ENCODE measurements around the gene RPS21. TPM values are rescaled to one million over a fixed set of nuclear protein-coding genes. Genes with fewer than 3 reads are reported as not detected.
"Not testable (repeated sequence)": the region's sequence is repeated elsewhere in the genome, so short reads cannot be mapped to it uniquely, and the experiment has no call there.

RPS21 gene
- total RNA-seq, 1 experiment from 2014 or later, result 2,013 TPM

GRCh38 chr20:62372042-62372993 lies 14.6 kb upstream of the RPS21 start:
- DNase-seq (ENCODE audit: low read depth), result no peak
- in situ Hi-C loops (cut with HindIII; ENCODE audit: low pct_unique_long_range_greater_than_20kb, low sequenced_read_pairs), result no loop called here

DNA sequence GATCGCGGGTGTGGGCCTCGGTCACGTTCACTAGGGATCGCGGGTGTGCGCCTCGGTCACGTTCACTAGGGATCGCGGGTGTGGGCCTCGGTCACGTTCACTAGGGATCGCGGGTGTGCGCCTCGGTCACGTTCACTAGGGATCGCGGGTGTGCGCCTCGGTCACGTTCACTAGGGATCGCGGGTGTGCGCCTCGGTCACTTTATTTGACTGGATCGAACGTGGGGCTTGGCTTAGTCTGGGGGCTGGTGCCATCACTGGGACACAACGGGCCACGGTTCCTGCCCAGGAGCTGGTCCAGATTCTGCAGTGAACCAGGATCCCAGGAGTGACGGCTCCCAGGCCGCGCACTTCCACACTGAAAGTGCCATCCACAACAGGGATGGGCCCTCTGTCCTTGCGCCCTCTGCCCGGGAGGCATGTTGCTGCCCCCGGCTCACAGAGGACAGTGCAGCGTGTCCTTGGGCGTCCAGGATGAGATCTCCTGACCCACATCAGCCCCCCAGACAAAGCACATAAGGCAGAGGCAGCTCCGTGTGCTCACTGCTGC lies 13.2 kb upstream of the RPS21 start:
- in situ Hi-C loops (cut with HindIII; ENCODE audit: low pct_unique_long_range_greater_than_20kb, low sequenced_read_pairs); DNase-seq (ENCODE audit: low read depth): not testable (repeated sequence)

- in situ Hi-C loops (cut with HindIII; ENCODE audit: low pct_unique_long_range_greater_than_20kb, low sequenced_read_pairs), result no loop called here
- no peak for DNase-seq (ENCODE audit: low read depth)
Measured at GRCh38 chr20:62374331-62375152, 12.4 kb upstream of the RPS21 start.

- in situ Hi-C loops (cut with HindIII; ENCODE audit: low pct_unique_long_range_greater_than_20kb, low sequenced_read_pairs), result no loop called here
- DNase-seq (ENCODE audit: low read depth), result no peak
Measured at GRCh38 chr20:62376112-62377063, 10.5 kb upstream of the RPS21 start.

DNA sequence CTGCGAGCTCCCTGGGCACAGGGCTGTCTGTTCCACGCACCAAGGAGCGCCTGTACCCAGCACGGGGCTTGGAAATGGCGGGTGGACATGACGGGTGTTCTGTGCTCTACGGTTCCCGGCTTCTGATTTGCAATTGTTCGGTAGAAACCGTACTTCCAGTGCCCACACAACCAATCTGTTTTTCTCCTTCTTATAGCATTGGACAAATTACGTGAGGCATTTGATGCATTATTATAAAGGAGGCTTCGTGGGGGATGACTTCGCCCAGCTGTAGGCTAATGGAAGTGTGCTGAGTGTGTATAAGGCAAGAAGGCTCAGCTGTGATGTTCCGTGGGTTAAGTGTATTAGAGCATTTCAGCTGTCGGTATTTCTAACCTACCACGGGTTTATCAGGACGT lies 9.8 kb upstream of the RPS21 start:
- no peak for DNase-seq (ENCODE audit: low read depth)
- in situ Hi-C loops (cut with HindIII; ENCODE audit: low pct_unique_long_range_greater_than_20kb, low sequenced_read_pairs), result no loop called here

GRCh38 chr20:62377615-62378178 lies 9.2 kb upstream of the RPS21 start:
- in situ Hi-C loops (cut with HindIII; ENCODE audit: low pct_unique_long_range_greater_than_20kb, low sequenced_read_pairs), result no loop called here
- DNase-seq (ENCODE audit: low read depth), result no peak

DNA sequence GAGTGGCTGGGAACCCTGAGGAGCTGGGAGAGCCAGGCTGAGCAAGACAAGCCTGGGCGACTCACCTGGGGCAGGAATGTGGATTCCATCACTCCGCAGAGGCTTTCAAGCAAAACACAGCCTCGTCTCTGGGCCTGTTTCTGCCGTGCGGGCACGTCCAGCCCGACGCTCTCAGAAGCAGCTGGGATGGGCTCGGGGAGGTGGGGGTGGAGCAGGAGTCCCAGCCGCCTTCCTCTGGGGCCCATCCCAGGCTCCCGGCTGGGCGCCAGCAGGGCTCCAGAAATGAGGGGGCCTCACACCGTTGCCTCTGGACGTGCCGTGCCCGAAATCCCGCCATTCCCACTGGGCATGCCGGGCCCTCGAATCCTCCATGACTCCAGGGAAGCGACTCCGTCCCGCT lies 8.7 kb upstream of the RPS21 start:
- in situ Hi-C loops (cut with HindIII; ENCODE audit: low pct_unique_long_range_greater_than_20kb, low sequenced_read_pairs), result no loop called here
- peak; percentile 35 for DNase-seq (ENCODE audit: low read depth)

DNA sequence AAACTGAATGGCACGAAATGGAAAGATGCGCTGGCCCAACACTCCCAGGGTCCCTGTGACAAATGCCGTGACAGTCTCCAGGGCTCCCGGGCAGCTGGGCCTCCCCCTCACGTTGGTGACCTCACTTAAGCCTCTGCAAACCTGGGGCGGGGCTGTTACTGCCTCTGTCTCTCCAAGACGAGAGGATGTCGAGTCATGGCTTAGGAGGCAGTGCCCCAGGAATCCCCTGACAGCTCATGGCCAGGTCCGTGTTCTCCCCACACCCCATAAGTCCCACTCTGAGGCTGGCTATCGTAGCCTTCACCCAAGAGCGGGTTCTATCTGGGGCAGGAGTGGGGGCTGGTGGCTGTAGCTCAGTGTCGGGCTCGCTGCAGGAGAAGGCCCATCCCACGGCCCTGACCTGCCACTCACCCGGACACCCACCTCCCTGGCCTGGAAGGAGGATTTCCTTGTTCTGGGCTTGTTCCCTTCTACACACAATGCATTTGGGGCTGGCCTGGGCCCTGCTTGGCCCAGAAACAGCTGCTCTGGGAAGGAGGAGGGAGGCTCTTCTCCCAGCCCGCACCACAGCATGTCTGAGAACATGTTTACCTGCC lies 5.6 kb upstream of the RPS21 start:
- peak; percentile 77 for DNase-seq (ENCODE audit: low read depth)
- in situ Hi-C loops (cut with HindIII; ENCODE audit: low pct_unique_long_range_greater_than_20kb, low sequenced_read_pairs), result no loop called here

- in situ Hi-C loops (cut with HindIII; ENCODE audit: low pct_unique_long_range_greater_than_20kb, low sequenced_read_pairs), result no loop called here
Measured at GRCh38 chr20:62381842-62382241, 5.1 kb upstream of the RPS21 start.

DNA sequence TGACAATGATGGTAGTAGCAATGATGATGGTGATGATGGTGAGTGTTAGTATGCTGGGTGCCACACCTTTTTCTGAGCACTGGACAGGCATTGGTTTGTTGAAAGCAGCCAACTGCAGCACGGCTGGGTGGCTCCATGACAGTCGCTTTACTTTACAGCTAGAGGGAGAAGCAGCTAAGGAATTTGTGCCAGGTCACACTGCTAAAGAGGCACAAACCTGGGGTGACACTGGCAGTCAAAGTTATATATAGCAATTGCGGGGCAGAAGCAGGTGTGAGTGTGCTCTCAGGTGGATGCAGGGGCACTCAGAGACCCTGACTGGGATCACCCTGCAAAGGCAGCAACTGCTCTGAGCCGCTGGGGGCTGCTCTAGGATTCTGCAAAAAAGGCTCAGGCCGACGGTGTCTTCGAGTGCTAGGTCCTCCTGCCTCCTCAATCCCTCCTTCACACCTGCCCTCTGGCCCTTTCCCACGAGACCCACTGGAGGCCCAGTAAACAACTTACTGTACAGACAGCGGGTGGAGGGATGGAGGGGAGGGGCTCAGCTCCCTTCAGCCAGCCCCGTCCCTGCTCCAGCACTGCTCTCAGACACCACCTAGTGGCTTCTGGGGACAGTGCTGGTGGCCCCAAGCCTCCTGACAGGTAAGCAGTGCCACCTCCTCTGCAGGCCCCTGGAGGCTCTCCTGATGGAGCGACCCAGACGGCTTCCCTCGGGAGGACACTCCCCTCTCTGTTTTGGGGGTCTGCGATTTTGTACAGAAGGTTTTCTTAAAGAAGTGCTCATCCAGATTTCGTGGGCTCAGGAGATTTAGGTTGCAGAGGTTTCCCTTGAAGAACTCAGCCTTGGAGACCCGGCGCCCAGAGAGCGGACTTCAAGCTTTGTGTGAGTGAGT lies 4.4 kb upstream of the RPS21 start:
- in situ Hi-C loops (cut with HindIII; ENCODE audit: low pct_unique_long_range_greater_than_20kb, low sequenced_read_pairs), result no loop called here
- peak; percentile 77 for DNase-seq (ENCODE audit: low read depth)

More at GRCh38 chr20:62381842-62382241, 5.1 kb upstream of the RPS21 start:
- no peak for DNase-seq (ENCODE audit: low read depth)

GRCh38 chr20:62387219-62387913 lies 463 bp downstream of the RPS21 start:
- in situ Hi-C loops (cut with HindIII; ENCODE audit: low pct_unique_long_range_greater_than_20kb, low sequenced_read_pairs), result no loop called here
- no peak for DNase-seq (ENCODE audit: low read depth)

DNA sequence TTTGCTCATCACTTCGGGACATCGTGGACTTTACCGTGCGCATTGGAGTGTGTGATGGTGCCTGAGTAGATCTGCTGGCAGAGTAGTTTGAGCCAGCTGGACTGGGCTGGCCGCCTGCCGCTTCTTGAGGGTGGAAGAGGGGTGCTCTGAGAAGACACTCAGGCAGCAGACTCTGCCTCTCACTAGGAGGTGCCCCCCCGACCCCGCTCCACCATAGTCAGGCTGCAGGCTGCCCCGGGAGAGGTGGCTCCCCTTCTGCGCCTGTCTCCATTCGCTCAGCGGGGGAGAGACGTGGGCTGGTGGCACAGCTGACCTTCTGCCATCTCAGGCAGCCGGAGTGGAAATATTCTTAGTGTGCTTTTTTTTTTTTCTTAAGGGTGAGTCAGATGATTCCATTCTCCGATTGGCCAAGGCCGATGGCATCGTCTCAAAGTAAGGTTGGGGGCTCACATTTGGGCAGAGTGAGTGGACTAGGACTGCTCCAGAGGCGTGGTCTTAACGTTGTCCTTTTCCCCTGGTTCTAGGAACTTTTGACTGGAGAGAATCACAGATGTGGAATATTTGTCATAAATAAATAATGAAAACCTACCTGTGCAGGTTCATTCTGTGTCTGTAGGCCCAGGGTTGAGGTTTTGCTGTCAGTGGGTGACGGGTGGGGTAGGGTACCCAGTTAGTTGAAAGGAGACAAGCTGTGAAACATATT lies 1.2 kb downstream of the RPS21 start:
- in situ Hi-C loops (cut with HindIII; ENCODE audit: low pct_unique_long_range_greater_than_20kb, low sequenced_read_pairs), result no loop called here

DNA sequence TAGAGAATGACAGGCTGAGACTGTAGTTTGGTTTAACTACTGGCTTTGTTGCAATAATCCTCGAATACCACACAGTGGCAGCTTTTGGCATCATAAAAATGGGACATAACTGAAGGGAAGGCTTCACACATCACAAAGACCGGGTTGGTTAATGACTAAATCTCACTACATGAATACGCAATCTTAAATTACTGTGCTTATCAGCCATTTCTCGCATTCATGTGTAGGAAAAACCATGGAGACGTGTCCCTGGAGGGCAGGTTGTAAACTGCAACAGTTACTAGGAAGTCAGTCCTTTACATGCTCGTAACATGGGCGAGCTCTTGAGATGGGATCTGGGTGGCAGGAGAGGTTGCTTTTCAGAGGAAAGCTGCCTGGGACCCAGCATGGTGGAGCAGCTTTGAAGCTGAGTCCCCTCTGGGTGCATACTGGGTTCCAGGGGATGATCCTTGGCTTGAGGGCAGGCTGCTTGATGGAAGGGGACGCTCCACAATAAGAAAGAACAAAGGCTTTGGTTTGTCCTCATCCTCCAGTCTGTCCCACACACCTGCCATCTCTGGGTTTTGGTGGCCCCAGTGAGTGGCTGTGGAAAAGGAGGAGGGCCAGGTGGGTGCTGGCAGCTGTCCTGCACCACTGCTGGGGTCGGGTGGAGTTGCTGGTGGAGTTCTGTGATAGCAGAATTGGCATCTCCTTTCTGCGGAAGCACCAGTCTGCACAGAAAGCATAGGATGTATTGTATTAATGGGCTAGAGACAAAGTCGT lies 2.1 kb downstream of the RPS21 start:
- no peak for DNase-seq (ENCODE audit: low read depth)
- in situ Hi-C loops (cut with HindIII; ENCODE audit: low pct_unique_long_range_greater_than_20kb, low sequenced_read_pairs), result no loop called here

More for the DNA sequence above, 1.2 kb downstream of the RPS21 start:
- no peak for DNase-seq (ENCODE audit: low read depth)

- DNase-seq (ENCODE audit: low read depth), result no peak
- in situ Hi-C loops (cut with HindIII; ENCODE audit: low pct_unique_long_range_greater_than_20kb, low sequenced_read_pairs), result no loop called here
Measured at GRCh38 chr20:62389601-62390087, 2.7 kb downstream of the RPS21 start.
